ENCODE measurements around the gene CATSPER3.

- no peak for TF ChIP-seq POLR2A (IDR thresholded peaks at IDR 0.05; ENCODE audit: low read depth, low read length)
- no peak for TF ChIP-seq POLR2AphosphoS5 (IDR thresholded peaks at IDR 0.05; ENCODE audit: low read depth, low read length)
- no peak for TF ChIP-seq TAF1 (IDR thresholded peaks at IDR 0.05; ENCODE audit: borderline replicate concordance, low read depth, low read length)
Measured at GRCh38 chr5:135054546-135054945, 86.8 kb downstream of the CATSPER3 start.

Data from GM12892 (cell line).